A673 (cell line): ENCODE data around the gene SLC24A2. TPM values are rescaled to one million over a fixed set of nuclear protein-coding genes. Genes with fewer than 3 reads are reported as not detected.

Experiments used
- BruUV-seq: library from RNA; stranded (reverse); fragments of 400-500 nt; replicated peaks from 2 replicates; lab custom pipeline; 2021; lab: Mats Ljungman, UMichigan
- CTCF ChIA-PET: fragments of 300-600 bp; sonication (Branson Sonifier 250); formaldehyde crosslinking; loops from one replicate; lab custom pipeline; 2022; ENCODE audit warnings: antibody characterized with exemption; lab: Charles Lee
- POLR2A ChIA-PET: fragments of 300-600 bp; sonication (Branson Sonifier 250); formaldehyde crosslinking; loops from one replicate; lab custom pipeline; 2022; ENCODE audit warnings: antibody characterized with exemption; ENCODE audit not compliant: low non-redundant PET; lab: Charles Lee
- DNase-seq: peaks from one replicate; pipeline ENCODE4 v3.0.0-alpha.2; 2015; ENCODE audit warnings: low spot score
- H3K27ac ChIP-seq: fragments of 200-600 bp; sonication (generic); 2 replicates; pipeline ENCODE4 v1.5.1; 2016; ENCODE audit warnings: mixed run types, low read depth, mild to moderate bottlenecking, mixed read lengths, antibody characterized with exemption, low read length; ENCODE audit not compliant: poor library complexity, severe bottlenecking
- H3K27me3 ChIP-seq: fragments of 200-600 bp; sonication (generic); replicated peaks from 2 replicates; pipeline ENCODE4 v1.6.1; 2017; ENCODE audit warnings: mixed run types, low read depth, mild to moderate bottlenecking, mixed read lengths, antibody characterized with exemption, low read length; ENCODE audit not compliant: insufficient read depth, poor library complexity
- H3K36me3 ChIP-seq: fragments of 200-600 bp; sonication (generic); 2 replicates; pipeline ENCODE4 v1.6.1; 2016; ENCODE audit warnings: mixed run types, mild to moderate bottlenecking, mixed read lengths, antibody characterized with exemption, low read length; ENCODE audit not compliant: insufficient read depth, poor library complexity, severe bottlenecking
- H3K4me1 ChIP-seq: fragments of 200-600 bp; sonication (generic); 2 replicates; pipeline ENCODE4 v1.6.1; 2017; ENCODE audit warnings: mixed run types, mild to moderate bottlenecking, mixed read lengths, antibody characterized with exemption, low read length; ENCODE audit not compliant: insufficient read depth, poor library complexity, severe bottlenecking
- H3K4me3 ChIP-seq: fragments of 200-600 bp; sonication (generic); 2 replicates; pipeline ENCODE4 v1.5.1; 2016; ENCODE audit warnings: low read depth, mixed run types, mild to moderate bottlenecking, mixed read lengths, low read length; ENCODE audit not compliant: poor library complexity, severe bottlenecking
- H3K9me3 ChIP-seq: fragments of 200-600 bp; sonication (generic); 2 replicates; pipeline ENCODE4 v1.6.1; 2016; ENCODE audit warnings: mixed run types, low read depth, mild to moderate bottlenecking, mixed read lengths, antibody characterized with exemption, low read length; ENCODE audit not compliant: poor library complexity, severe bottlenecking
- EZH2 ChIP-seq: fragments of 200-600 bp; sonication (generic); IDR thresholded peaks from 2 replicates; pipeline ENCODE4 v1.6.1; 2017; ENCODE audit warnings: borderline replicate concordance, low read depth, mild to moderate bottlenecking, mixed read lengths, antibody characterized with exemption, low read length; ENCODE audit not compliant: poor library complexity, severe bottlenecking
- intact Hi-C: fragments of 100-400 bp; cut with micrococcal nuclease; formaldehyde crosslinking; loops from one replicate; pipeline ENCODE4 v1.10.0; 2022; ENCODE audit not compliant: unreplicated experiment
- total RNA-seq: library from RNA; stranded (reverse); gene quantifications from 2 replicates; pipeline ENCODE4 v1.2.3, GENCODE V29; 2021
- TF ChIP-seq, protein P1 (sequence below): fragments of 300-800, 200-600 bp; sonication (generic); conservative IDR thresholded peaks from 2 replicates; pipeline ENCODE4 v1.5.1; 2017; ENCODE audit warnings: low read depth, mild to moderate bottlenecking, antibody characterized with exemption, low read length, moderate library complexity, mixed read lengths

The SLC24A2 gene
- total RNA-seq, 1 experiment from 2014 or later: not detected

DNA sequence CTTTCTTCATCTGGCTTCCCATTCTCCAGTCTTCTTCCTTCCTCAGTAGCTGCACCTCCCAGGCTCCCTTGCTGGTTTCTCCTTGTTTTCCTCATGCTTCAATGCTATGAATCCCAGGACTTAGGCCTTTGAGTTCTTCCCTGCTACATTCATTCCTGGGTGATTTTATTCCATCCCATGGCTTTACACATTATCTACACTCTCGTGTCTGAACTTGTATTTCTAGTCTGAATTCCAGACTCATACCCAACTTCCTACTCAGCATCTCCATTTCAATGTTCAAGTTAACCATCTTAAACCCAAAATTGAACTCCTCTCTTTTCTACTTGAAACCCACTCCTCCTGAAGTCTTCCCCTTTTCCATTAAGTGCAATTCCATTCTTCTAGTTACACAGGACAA is 20.0 kb downstream of the SLC24A2 start:
- no TSS peak for BruUV-seq
- CTCF ChIA-PET: no interaction called here
- H3K27me3 ChIP-seq: no peaks in the 10 kb centered on the region
- no peaks in the 10 kb centered on the region for H3K9me3 ChIP-seq
- POLR2A ChIA-PET: no interaction called here
- TF ChIP-seq EZH2: no peak
- TF ChIP-seq, protein P1, sequence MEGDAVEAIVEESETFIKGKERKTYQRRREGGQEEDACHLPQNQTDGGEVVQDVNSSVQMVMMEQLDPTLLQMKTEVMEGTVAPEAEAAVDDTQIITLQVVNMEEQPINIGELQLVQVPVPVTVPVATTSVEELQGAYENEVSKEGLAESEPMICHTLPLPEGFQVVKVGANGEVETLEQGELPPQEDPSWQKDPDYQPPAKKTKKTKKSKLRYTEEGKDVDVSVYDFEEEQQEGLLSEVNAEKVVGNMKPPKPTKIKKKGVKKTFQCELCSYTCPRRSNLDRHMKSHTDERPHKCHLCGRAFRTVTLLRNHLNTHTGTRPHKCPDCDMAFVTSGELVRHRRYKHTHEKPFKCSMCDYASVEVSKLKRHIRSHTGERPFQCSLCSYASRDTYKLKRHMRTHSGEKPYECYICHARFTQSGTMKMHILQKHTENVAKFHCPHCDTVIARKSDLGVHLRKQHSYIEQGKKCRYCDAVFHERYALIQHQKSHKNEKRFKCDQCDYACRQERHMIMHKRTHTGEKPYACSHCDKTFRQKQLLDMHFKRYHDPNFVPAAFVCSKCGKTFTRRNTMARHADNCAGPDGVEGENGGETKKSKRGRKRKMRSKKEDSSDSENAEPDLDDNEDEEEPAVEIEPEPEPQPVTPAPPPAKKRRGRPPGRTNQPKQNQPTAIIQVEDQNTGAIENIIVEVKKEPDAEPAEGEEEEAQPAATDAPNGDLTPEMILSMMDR: no peak
- H3K36me3 ChIP-seq: no peaks in the 10 kb centered on the region
- H3K4me1 ChIP-seq: no peaks in the 10 kb centered on the region
- no peak for DNase-seq
- no peak overlapping the region for H3K27ac ChIP-seq
- intact Hi-C loops: no loop called here
- H3K4me3 ChIP-seq: no peak overlapping the region

DNA sequence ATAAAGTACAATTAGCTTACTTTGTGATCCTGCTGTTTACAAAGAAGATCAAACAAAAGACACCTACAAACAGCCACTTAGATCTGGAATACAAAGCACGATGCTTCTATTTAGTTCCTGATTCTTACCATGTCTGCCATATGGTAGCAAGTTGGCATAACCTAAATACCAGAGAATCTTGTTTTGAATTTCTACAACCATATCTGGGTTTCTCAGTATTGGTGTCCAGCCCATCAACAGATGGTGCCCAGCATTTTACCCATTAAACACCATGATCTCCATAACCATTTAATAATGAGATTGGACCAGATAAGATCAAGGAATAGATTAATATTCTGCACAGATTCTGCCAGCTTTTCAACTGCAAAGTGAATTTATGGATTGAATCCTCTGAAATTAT is 29.8 kb downstream of the SLC24A2 start:
- no TSS peak for BruUV-seq
- H3K4me3 ChIP-seq: no peak overlapping the region
- ChIA-PET CTCF (no interaction called here), POLR2A (no interaction called here)
- no peaks in the 10 kb centered on the region for H3K9me3 ChIP-seq
- no peaks in the 10 kb centered on the region for H3K36me3 ChIP-seq
- no peaks in the 10 kb centered on the region for H3K27me3 ChIP-seq
- no peak for DNase-seq
- no peaks in the 10 kb centered on the region for H3K4me1 ChIP-seq
- no peak overlapping the region for H3K27ac ChIP-seq
- TF ChIP-seq, protein P1: no peak
- TF ChIP-seq EZH2: no peak
- intact Hi-C loops: no loop called here

DNA sequence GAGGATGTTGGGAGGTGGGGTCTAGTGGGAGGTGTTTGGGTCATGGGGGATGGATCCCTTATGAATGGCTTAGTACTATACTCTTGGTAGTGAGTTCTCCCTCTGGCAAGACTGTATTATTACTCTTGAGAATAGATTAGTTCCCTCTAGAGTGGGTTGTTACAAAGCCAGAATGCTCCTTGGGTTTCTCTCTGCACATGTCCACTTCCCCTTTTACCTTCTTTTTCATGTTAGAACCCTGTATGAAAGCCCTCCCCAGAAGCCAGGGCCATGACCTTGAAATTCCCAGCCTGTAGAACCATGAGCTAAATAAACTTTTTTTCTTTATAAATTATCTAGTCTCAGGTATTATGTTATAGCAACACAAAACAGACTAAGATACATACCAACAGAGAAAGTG is 31.1 kb downstream of the SLC24A2 start:
- H3K4me1 ChIP-seq: no peaks in the 10 kb centered on the region
- no peak for DNase-seq
- TF ChIP-seq, protein P1: no peak
- TF ChIP-seq EZH2: no peak
- no peaks in the 10 kb centered on the region for H3K9me3 ChIP-seq
- BruUV-seq: no TSS peak
- intact Hi-C loops: no loop called here
- ChIA-PET POLR2A (no interaction called here), CTCF (no interaction called here)
- no peaks in the 10 kb centered on the region for H3K27me3 ChIP-seq
- no peaks in the 10 kb centered on the region for H3K36me3 ChIP-seq
- H3K4me3 ChIP-seq: no peak overlapping the region
- H3K27ac ChIP-seq: no peak overlapping the region
